Measurements from ENCODE around the gene DSCAML1.

The DSCAML1 gene

DNA sequence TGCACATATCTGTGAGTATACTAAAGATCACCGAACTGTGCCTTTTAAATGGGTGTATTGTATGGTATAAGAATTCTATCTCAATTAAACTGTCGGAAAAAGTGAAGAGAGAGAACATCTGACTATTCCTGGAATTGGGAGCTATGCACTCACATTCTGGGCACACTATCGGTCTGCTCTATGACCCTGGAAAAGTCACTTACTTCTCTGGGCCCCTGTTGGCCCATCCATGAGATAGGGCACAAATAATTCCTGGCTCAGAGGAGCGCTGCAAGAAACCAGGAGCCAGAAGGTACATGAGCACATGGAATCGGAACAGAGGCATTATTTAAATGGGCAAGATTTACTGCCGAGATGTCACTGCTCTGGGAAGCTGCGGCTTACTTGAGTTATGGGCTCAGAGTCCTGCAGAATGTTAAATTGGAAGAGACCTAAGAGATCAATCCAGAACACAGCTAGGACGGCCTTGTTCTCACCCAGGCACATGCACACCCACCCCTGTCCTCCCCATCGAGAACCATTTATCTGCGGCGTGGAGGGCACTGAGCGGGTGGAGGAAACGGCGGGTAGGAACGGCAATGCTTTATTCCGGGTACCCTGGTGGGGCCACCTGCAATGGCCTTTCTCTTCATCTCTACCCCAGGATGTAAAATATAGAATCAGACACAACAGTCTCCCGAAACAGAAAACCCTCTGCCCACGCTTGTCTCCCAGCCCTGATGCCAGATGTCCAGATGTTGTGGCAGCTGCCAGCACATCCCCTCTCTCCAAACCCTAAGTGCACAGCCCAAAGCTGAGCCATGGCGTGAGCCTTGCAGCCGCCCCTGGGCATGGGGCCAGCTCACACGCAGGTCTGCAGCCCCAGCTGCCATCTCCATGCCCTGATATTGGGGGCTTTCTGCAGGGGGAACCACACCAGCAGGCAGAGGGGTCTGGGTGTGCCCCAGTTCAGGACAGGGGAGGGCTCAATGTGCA is 142.4 kb downstream of the DSCAML1 start:
- peak; percentile 56 for DNase-seq

DNA sequence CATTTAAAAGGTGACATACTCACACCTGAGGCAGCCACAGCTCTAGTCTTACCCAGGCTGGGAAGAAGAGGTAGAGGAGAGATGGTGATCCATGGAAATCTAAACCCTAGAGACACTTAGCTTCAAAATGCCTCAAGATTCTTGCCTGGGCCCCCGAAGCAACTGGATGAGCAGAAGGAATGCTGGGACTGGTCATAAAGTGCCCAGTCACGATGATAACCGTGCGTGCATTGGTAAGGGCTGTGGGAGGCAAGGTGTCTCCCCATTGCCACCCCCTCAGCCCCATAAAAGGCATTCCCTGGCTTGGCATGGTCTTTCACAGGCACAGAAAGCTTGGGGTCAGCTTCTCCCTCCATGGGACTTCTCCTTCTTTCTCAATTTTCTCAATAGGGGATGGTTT is 144.5 kb downstream of the DSCAML1 start:
- DNase-seq, result no peak

DNA sequence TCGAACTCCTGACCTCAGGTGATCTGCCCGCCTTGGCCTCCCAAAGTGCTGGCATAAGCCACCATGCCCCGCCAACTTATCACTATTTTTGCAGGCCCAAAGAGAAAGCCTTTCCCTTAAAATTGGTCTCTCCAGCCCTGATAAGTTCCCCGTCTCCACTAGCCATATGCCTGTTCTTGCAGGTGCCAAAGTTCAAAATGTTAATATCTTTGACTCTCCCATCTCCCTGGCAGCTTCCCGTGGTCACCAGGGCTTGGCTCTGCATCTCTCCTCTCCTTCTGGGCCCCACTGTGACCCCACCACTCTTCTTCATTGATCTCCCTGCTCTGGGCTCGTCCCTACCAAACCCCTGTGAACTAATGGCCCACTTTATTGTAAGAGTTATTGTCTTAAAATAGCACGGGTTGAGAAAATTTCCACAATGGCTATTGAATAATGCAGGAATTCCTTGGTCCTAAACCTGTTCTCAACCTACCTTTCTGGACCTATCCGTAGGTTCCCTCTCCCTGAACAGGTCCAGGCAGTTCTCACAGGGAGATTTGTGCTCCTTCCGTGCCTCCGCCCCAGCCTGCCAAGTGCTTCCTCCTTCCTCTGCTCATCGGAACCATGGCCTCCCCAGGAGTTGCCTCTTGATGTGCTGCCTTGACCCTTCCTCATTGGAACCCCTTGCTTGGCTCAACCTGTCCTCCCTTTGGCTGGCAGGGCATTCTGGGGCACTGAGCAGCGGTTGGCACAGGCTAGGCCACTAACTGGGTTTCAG is 147.5 kb downstream of the DSCAML1 start:
- no peak for DNase-seq

DNA sequence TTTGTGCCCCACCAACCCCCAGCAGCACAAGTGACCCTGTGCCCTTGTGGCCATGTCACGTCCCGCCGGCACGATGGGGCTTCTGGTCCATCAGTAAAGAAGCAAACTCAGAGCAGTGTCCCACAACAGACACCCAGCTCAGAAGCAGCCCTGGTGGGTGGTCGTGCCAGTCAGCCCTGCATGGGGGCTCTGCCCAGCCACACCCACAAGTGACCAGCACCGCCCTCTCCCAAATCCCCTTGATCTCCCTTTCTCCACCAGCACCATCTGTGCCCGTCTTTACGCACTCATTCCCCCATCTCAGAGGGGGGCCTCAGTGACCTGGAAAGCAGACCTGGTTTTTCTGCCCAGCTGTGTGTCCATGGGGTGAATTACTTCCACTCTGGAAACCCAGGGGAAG is 149.1 kb downstream of the DSCAML1 start:
- DNase-seq, result no peak

DNA sequence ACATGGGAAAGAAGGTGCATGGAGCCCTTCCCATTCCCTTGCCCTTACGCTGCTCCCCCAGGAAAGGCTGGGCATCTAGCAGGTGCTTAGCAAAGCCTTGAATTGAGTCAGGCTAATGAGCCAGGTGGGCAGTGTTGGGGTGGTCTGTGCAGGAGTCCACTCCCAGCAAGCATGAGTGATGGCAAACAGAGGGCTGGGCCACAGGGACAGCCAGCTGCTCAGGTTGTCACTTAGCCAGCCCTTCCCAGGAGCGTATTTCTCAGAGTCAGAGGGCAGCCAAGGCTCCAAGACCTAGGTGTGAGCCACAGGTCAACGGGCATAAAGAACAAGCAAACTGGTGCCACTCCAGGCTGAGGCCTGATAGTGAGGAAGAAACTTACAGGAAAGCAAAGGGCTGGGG is 149.8 kb downstream of the DSCAML1 start:
- no peak for DNase-seq

DNA sequence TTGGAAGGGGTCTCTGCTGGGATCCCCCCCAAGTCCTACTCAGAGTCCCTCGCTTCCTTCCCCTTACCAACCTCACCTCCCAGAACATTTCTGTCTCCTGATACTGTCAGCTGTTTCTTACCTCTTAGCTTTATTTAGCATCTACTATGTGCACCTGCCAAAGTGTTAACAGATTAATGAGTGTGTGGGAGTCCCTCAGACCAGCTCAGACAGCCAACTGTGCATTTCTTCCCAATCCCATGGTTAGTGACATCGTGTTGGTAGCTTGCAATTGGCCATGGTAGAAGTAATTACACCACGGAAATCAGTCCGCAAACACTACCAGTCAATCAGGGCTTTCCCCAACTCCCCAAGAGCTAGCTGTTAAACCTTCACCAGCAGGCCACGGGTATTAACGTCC is 150.6 kb downstream of the DSCAML1 start:
- DNase-seq, result no peak

DNA sequence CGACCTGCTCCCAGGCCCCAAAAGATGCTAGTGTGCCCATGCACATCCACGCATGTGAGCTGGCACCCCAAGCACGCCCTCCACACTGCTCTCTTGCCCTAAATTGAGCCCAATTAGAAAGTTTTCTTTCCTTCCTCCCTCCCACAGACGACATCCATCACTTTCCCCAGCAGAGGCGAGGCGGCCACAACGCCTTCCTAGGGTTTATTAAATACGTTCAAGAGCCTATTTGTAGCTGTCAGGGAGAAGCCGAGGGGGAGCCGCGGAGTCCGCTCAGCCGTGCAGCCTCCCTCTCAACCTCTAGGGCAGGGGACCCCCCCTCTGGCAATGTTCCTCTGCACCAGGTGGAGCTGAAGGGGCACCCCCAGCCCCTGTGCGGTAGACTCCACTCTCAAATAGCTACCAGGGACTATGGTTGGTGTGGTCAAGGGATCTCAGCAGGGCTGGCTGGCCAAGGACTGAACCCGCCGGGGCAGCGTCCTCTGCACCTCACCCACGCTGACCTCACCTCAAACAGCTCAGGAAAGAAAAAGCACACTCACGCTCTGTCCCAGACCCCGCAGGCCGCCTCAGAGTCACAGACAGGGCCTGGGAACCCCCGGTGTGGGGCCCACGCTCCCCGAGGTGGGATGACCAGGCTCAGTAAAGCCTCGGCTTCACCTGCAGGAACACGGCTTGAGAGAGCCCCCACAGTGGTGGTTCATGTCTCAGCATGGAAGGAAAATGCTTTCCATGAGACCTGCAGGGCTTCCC is 152.4 kb downstream of the DSCAML1 start:
- no peak for DNase-seq

DNA sequence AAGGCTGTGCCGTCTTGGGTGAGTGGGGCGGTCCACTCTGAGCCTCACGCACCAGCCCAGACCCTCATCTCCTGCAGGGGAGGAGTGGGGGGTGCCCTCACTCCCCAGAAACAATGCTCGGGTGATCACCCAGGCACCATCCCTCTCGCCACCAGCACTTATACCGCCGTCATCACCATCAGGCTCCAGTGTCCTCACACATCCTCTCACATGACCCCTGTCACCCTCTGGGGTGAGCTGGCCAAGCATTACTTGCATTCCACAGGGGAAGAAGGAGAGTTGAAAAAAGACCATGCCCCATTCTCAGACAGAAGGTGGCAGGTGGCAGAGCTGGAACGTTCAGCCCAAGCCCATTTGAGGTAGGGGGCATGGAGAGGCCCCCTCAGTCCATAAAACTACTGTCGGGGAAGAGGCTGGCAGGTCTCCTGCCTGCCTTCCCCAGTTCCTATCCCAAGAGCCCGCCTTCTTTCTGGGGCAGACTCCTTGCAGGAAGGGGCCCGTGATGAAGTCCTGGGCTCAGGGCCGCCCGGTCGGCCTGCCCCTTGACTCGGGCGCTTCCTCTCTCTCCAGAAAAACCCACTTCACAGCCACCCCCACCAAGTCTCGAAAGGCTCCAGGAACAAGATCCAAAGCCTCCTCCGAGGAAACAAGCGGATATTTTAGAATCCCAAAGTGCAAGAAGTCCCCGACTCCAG is 153.3 kb downstream of the DSCAML1 start:
- DNase-seq, result no peak

DNA sequence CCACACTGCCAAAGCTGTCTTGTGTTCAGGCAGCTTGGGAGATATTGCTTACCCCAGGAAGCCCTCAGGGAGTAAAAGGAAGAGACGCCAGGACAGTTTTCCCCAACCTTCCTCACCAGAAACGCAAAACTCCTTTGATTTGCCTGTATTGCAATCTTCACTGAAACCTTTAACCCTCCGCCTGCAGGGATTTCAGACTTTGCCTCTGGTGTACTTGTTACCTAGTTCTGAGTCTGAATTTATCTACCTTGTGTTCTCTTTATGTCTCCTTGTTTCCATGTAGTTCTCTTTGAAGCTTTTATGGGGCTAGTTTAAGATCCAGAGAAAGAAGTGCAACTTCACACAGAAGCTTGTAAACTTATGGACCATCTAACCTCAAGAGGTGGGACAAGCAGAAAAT is 154.2 kb downstream of the DSCAML1 start:
- DNase-seq, result no peak

DNA sequence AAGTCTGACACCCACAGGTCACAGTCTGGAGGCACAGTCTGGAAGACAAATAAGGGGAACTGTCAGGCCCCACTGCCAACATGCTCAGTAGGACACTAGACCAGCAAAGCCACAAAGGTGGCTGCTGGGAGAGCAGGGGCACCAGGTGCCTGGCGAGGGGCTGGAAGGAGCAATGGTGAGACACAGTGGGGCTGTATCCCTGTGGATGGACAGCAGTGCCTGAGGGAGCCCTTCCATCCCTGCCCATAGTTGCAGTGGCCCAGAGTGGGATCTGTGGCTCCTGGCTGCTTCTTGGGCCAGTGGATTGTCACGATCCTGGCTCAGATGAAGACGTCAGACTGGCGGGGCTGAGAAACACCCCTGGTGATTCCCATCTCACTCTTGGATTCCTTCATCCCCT is 154.6 kb downstream of the DSCAML1 start:
- no peak for DNase-seq

DNA sequence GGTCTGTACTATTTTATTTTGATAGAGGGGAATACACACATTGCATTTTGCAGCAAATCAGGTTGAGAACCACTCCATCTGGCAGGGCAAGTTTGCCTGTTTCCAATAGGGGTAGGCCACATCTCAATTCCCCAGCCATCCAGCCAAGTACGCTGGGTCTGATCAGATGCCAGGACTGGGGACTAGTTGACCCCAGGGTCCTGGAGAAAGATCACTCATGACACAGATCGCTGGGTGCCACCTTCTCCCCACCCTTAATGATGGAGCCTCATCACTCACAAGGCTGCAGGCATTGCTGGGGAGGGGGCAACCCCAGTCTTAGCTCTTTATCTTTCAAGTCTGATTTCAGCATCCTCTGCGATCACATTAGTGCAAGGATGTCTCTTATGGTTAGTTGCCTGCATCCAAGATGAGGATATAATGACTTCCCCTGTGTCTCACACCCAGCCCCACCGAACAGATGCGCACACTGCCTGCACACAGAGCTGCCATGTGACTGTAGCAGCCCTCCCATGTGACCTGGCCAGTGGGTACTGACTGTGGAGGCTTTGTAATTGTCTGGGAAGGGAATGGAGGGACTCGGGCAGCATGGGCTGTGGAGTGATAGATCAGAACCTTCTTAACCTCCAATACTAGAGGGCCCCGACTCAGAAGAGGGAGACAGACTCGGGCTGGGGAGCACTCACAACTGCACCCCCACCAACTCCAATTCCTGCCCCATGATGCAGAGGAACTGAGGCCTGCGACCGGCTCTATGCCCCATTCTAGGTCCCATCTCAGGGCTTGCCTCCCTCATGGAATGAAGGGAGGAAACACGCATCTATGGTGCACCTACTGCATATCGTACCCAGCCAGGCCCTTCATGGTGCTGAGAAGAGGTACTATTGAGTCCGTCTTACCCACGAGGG is 155.8 kb downstream of the DSCAML1 start:
- DNase-seq, result no peak

DNA sequence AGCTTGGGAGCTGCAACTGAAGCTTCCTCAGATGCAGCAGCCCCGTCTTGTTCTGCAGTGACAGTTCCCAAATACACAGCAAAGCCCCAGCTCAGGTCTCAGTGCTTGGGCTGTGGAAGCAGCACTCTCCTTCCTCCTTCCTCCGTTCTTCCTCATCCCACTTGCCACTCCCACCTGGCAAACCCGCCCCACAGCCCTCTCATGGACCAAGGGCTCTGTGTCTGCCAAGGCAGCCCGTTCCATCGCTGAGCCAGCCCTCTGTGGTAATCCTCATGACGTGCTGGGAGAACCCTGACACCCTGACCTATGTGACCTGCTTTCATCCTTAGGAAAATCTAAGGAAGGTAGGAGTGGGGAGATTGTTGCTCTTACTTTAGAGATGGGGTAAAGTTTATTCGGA is 157.0 kb downstream of the DSCAML1 start:
- no peak for DNase-seq

DNA sequence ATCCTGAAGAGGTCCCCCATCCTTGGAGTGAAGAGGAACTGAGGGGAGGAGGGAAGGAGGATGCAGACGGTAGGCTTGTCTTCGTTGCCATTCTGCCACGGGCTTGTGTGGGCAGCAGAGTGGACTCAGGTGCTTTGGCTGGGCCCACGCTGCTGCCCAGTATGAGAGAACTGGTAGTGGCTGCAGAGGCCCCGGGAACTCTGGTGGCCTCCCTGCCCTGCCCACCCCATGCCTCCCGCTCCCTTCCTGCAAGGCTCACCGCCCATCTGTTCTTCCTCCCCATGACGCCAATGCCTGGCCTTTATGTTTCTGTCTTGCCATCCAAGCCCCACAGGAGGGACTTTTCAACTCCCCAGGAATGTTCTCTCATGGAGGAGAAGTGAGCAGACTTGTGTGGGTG is 157.4 kb downstream of the DSCAML1 start:
- no peak for DNase-seq

DNA sequence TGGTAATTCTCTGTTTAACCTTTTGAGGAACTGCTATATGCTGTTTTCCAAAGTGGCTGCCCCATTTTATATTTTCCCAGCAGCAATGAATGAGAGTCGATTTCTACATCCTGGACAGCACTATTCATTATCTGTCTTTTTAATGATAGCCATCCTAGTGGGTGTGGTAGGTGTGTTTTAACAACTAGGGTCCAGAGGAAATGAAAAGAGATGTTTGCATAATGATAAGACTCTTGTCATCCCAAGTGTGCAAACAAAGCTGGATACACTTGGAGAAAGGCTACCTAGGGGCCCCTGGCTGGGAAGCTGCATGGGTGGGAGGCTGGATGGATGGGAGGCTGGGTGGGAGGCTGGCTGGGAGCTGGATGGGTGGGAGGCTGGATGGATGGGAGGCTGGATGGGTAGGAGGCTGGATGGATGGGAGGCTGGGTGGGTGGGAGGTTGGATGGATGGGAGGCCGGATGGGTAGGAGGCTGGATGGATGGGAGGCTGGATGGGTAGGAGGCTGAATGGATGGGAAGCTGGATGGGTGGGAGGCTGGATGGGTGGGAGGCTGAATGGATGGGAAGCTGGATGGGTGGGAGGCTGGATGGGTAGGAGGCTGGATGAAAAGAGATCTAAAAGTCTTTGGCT is 158.0 kb downstream of the DSCAML1 start:
- no peak for DNase-seq

DNA sequence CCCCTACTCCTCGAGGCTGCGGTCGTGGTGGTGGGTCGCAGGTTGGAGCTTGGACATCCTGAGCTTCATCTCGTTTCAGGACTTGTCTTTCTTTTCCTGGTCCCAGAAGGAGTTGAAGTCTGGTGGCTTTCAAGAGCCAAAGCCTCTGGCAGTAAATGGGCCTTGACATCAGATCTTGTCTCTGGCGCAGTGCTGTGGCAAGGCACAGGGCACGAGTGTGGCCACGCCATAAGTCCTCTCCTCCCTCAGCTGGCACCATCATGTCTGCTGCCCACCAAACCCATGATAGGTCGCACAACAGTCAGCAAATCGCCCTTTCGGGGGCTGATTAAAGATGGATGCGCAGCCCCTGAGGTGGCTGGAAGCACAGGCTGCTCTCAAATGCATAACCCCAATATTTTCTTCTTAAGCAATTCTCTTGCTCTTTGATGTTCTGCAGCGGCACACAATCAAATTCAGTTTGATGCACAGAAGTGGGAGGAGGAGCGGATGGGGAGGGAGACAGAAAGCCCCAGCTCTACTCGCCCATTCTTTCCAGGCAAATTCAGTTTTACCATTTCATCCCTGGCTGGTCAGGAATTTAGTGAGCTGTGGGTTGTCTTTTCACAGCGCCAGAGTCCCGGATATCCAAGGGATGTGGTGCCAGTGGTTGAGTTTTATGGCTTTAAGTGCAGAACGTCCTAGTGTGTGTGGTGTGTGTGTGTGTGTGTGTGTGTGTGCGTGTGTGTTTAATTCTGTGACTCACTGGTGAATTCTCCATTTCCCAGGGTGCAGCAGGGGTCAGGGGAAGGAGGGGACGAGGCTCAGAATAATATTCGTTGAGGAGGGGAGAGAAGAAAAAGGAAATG is 162.0 kb downstream of the DSCAML1 start:
- no peak for DNase-seq

DNA sequence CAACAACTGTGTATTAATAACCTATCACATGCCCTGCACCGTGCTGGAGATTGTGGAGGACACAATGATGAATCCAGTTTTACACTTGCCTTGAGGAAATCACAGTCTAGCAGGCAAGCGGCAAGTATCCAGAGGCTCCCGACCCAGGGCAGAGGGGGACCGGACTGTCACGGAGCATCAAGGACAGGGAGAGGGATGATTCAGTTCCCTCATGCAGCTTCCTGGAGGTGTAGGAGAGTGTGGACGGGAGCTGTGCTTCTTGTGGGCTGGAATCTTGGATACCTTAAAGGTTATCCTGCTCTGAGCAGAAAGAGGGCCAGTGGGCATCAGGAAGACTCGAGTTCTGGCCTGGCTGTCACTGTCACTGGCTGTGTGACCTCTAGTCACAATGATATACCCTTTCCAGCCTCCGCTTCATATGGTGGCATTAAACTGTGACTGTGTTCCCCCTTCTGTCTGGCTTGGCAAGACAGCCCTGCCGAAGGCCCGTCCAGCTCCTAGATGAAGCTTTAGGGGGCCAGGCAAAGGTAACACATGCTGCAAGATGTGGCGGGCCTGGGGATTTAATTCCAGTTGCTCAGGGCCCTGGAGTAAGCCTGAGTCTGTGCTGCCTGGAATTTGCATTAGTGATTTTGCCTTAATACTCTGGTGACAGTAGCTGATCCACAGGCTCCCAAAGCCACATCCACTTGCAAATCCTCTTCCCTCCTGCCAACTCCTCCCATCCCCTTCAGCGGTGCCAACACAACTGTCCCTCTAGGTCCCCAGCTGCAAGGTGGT is 162.8 kb downstream of the DSCAML1 start:
- DNase-seq, result no peak

DNA sequence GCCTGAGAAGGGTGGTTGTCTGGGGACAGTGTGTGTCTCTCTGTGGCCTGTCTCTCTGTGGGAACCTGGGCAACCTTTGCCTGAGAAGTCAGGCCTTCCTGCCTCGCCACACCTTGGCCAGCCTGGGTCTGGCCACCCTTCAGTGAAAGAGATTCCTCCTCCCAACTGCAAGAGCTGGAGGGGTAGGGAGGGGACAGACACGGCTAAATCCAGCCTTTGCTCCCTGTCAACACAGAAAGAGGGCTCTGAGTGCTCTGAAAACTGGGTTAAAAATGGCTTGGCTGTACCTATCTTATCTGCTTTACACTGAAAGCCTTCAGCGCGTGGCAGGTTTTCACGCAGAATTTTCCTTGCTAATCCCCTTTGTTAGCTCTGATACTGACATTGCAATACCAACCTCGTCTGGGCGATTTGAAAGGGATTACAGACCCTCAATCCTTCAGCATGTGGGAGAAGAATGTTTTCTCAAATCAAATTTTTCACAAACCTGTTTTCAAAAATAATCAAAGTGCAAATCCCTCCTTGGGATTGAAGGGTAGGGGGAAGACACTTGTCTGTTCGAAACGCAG is 163.7 kb downstream of the DSCAML1 start:
- no peak for DNase-seq

DNA sequence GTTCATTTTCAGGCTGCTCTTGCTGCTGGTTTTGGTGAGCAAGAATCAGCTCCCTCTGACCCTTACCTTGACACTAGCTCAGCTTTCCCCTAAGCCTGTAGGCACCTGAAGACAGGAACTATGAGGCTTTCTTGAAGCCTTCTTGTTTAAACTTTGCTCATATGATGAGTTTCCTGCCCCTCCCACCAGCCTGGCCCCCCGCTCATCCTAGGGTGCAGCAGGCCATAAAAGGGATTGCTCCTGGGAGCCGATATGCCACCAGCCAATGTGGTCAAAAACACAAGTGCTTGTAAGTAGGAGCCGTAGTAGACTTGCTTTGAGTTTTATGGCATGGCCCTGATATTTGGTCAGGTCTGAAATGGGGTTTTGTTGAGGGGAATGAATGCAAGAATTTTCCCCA is 164.7 kb downstream of the DSCAML1 start:
- no peak for DNase-seq

All from NCI-H2171 treated with DMSO at 0.1 percent for 48 hours (cell line).